ENCODE data around the gene AGA. TPM values are rescaled to one million over a fixed set of nuclear protein-coding genes. Genes with fewer than 3 reads are reported as not detected.

AGA gene
- total RNA-seq, 1 donor from 2014 or later, result 4.5 TPM

- no peak for TF ChIP-seq CTCF (IDR thresholded peaks at IDR 0.05)
- H3K27ac ChIP-seq, result no peak overlapping the region
- H3K9me3 ChIP-seq, result no peaks in the 10 kb centered on the region
- intact Hi-C loops (cut with DNase I), result no loop called here
- DNase-seq (ENCODE audit: low spot score in 2 of 2), result no peak
- no peaks in the 10 kb centered on the region for H3K27me3 ChIP-seq
- H3K4me3 ChIP-seq, result no peak overlapping the region
- no peaks in the 10 kb centered on the region for H3K4me1 ChIP-seq
- no peaks in the 10 kb centered on the region for H3K36me3 ChIP-seq
Measured at GRCh38 chr4:177485528-177485927, 43.3 kb upstream of the AGA start.

DNA sequence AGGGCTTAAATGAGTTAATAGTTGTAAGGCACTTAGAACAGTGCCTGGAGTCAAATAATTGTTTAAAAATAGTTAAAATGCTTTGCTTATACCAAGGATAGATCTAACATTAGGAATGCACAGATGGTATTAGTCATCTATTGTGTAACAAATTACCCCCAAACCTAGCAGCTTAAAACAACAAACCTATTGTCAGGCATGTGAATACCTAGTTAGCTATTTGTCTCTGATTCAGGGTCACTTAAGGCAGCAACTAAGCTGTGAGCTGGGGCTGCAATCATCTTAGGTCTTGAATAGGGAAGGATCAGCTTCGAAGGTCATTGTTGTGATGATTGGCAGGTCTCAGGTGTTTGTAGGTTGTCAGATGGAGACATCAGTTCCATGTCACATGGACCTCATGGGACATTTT is 42.4 kb upstream of the AGA start:
- Histone ChIP-seq H3K36me3 (no peaks in the 10 kb centered on the region), H3K27me3 (no peaks in the 10 kb centered on the region), H3K9me3 (no peaks in the 10 kb centered on the region), H3K4me1 (no peaks in the 10 kb centered on the region), H3K4me3 (no peak overlapping the region), H3K27ac (no peak overlapping the region)
- intact Hi-C loops (cut with DNase I), result no loop called here
- no peak for TF ChIP-seq CTCF (IDR thresholded peaks at IDR 0.05)
- DNase-seq (ENCODE audit: low spot score in 2 of 2), result no peak

DNA sequence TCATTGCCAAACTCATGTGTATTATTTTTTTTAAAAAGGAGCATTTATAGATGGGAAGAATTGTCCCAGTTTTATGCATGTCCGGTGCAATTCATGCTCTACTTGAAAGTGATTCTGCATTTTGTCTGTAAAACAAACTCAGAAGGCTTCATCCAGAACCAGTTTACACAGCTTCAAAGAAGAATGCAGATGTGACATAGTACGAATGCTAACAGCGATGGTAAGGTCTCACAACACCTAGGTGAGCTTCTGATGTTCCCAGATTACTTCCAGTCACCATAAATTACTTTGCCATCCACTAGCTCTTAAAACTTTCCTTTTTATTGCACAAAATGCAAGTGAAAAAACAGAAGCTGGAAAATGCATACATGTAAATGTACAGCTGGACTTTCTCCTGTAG is 41.5 kb upstream of the AGA start:
- Histone ChIP-seq H3K4me1 (no peaks in the 10 kb centered on the region), H3K36me3 (no peaks in the 10 kb centered on the region), H3K27me3 (no peaks in the 10 kb centered on the region), H3K27ac (no peak overlapping the region), H3K9me3 (no peaks in the 10 kb centered on the region), H3K4me3 (no peak overlapping the region)
- DNase-seq (ENCODE audit: low spot score in 2 of 2), result no peak
- no peak for TF ChIP-seq CTCF (IDR thresholded peaks at IDR 0.05)
- intact Hi-C loops (cut with DNase I), result no loop called here

- H3K27me3 ChIP-seq, result no peaks in the 10 kb centered on the region
- H3K4me1 ChIP-seq, result no peaks in the 10 kb centered on the region
- intact Hi-C loops (cut with DNase I), result no loop called here
- no peak for DNase-seq (ENCODE audit: low spot score in 2 of 2)
- TF ChIP-seq CTCF (IDR thresholded peaks at IDR 0.05), result no peak
- H3K9me3 ChIP-seq, result no peaks in the 10 kb centered on the region
- no peak overlapping the region for H3K4me3 ChIP-seq
- H3K36me3 ChIP-seq, result no peaks in the 10 kb centered on the region
- H3K27ac ChIP-seq, result no peak overlapping the region
Measured at GRCh38 chr4:177483271-177483670, 41.0 kb upstream of the AGA start.

- DNase-seq (ENCODE audit: low spot score in 2 of 2), result no peak
- intact Hi-C loops (cut with DNase I), result no loop called here
- no peaks in the 10 kb centered on the region for H3K9me3 ChIP-seq
- TF ChIP-seq CTCF (IDR thresholded peaks at IDR 0.05), result no peak
- no peaks in the 10 kb centered on the region for H3K4me1 ChIP-seq
- no peak overlapping the region for H3K27ac ChIP-seq
- H3K36me3 ChIP-seq, result no peaks in the 10 kb centered on the region
- H3K27me3 ChIP-seq, result no peaks in the 10 kb centered on the region
- no peak overlapping the region for H3K4me3 ChIP-seq
Measured at GRCh38 chr4:177482367-177482766, 40.1 kb upstream of the AGA start.

GRCh38 chr4:177480795-177481194 is 38.6 kb upstream of the AGA start:
- TF ChIP-seq CTCF (IDR thresholded peaks at IDR 0.05), result no peak
- intact Hi-C loops (cut with DNase I), result no loop called here
- H3K4me1 ChIP-seq, result no peaks in the 10 kb centered on the region
- no peak for DNase-seq (ENCODE audit: low spot score in 2 of 2)
- no peak overlapping the region for H3K4me3 ChIP-seq
- no peaks in the 10 kb centered on the region for H3K36me3 ChIP-seq
- no peaks in the 10 kb centered on the region for H3K9me3 ChIP-seq
- no peaks in the 10 kb centered on the region for H3K27me3 ChIP-seq
- no peak overlapping the region for H3K27ac ChIP-seq
